Germinal center (tissue), 1 donor: ENCODE measurements around the gene MRM2.

ENCODE experiments used
- DNase-seq: peaks from one replicate; pipeline ENCODE4 v3.0.0; 2012; ENCODE audit warnings: mixed read lengths, low spot score

The MRM2 gene

DNA sequence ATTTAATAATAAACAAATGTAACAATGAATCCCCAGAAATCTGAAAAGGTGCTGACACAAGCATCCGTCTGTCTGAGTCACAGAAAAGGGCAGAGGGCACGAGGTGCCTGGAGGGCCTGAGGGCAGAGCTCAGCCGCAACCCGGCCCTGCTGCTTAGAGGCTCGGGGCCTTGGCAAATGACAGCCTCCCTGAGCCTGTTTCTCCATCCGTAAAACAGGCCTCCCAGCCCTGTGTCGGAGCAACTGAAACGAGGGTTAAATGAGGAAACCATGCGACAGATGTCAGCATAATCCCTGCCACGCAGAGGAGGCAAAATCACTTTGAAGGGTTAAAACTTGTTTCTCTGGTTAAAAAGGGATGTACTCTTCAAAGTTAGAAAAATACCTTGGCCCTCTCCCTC, 24.9 kb upstream of the MRM2 start:
- no peak for DNase-seq

DNA sequence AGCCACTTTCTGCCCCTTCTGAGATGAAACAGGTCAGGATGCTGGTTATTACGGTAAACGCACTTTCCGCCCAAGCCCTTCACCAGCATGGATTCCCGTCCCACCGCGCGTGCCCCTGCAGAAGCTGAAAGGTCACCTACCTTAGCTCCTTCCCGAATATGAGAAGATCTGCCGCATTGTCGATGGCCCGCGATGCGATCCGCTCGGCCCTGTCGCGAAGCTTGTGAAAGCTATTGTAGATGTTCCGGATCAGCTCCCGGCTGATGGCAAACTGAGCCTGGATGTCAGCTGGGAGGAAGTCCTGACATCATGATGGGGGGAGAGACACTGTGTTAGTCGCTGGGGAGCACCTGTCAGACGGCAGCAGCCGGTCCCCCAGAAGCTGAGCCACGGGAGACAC, 22.2 kb upstream of the MRM2 start:
- DNase-seq = no peak

DNA sequence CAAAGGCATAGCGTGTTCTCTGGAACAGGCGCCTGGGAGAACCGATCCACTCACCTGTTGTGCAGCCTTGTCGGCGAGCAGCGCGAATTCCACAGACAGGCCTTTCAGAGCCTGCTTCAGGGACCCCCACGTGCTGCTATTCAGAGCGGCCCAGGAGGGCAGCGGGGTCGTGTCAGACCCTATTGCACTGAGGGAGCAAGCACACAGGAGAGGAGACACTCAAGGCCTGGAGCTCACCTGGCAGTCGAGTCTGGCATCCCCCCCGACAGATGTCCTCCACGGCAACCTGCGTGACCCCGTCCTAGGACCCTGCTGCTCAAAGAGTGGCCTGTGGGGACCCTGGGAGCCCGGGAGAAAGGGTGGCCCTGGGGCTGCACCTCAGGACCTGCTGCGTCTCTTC, 21.2 kb upstream of the MRM2 start:
- no peak for DNase-seq

DNA sequence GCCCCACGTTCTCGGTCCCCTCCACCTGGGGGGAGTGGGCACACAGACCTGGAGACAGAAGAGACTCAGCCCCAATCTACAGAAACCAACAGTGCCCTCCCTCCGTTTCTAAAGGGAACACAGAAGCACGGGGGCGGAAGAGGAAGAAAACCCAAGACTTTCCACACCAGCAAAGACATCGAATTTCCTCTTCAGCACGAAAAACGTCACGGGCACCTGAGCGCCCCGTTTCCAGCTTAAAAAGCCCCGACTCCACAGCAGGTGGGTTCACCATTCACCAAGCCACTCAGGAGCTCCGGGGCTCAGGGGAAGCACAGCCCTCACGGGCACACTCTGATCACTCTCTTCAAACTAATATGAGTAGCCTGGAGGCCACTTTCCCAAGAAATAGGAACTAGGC, 19.6 kb upstream of the MRM2 start:
- DNase-seq = peak; percentile 84

DNA sequence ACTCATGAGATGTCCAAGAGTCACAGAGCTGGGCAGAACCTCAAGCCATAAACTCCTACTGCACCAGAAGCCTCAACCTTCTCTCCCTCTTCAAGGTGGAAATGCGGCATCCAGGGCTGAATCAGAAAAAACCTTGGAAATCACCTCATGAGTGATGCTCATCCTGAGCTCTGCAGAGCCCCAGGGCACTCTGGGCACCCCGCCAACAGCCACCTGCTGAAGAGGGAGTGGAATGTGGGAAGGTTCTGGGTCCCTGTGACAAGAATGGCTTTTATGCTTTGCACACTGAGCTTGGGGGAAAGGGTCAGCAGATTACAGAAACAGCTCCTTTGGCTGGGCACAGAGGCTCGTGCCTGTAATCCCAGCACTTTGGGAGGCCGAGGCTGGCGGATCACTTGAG, 18.8 kb upstream of the MRM2 start:
- DNase-seq = no peak

DNA sequence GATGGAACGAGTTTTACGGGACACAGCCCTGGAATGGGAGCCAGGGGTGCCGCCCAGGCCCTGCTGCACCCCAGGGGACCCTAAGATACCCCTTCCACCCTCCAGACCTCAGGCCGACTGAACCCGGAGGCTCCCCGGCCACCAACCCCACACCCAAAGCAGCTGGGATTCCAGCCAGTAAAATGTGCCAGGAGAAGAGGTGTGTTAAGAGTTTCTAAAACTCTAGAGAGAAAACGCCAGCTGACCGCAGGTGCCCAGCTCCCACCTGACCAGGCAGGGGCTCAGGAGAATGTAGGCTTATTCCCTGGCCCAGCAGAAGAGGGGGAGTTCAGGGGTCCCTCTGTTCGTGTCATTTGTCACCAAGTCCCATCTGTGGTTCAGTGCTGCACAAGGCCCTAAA, 17.5 kb upstream of the MRM2 start:
- no peak for DNase-seq

DNA sequence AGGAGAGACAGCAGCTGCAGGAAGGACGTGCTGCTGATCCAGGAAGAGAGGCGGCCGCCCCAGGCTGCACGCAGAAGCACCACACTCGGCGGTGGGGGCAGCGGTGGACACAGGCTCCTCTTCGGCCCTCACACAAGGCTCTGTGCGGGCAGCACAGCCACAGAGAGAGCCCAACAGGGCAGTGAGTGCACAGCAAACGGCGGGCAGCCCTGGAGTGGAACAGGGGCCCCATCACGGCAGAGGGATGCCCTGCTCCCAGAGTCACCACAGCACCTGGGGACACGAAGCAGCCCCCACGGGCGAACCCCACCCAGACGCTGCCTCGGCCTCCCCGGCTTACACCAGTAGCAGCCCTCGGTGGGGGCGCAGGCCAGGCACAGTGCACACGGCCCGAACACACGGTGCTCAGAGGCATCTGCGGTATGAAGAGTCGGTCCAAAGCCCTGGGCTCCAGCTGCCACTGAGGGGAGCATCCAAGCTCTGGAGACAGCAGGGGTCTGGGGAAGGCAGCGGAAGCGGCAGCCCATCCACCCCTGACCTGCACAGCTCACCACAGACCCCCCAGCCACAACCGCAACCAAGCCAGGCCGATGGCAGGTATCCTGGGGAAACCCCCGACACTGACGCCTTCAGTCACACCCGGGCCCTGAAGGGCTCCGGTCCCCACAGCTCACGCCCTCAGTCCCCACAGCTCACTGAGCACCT, 16.8 kb upstream of the MRM2 start:
- DNase-seq = peak; percentile 77

DNA sequence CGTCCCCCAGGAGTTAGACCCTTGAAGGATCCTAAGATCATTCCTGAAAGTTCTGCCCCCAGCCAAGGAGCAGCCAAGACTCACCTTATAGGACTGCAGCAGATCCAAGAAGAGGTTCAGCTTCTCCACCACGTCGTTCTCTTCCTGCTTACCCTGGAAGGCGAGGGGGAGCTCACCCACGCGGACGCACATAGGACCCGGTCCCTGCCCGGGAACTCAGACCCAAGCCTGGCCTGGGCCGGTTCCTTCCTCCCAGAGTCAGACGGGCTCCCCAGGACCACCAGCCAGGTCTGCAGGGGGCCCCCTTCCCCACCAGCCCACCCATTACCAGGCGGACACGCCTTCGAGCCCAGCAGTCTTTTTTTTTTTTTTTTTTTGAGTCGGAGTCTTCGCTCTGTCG, 15.6 kb upstream of the MRM2 start:
- DNase-seq = no peak

DNA sequence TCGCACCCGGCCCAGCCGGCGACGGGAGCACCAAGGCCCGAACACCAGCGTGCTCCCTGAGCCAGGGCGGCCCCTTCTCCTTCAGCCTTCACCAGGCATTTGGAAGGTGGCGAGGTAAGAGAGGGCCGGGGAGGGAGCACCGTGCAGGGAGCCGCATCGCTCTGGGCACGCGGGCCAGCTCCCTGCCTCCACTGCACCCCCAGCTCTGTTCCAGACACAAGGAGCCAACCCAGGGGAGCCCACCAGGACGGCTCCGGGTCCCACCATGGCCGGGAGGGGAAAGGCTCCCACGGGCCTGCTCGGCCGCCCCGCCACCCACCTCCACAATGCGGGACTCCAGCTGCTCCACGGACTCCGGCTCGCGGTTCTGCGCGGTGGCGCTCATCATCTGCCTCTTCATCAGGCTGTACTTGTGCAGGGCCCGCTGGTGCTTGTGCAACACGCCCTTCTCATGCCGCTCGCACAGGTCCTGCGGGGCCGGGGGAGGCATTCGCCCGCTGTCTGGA, 15.1 kb upstream of the MRM2 start:
- DNase-seq = no peak

DNA sequence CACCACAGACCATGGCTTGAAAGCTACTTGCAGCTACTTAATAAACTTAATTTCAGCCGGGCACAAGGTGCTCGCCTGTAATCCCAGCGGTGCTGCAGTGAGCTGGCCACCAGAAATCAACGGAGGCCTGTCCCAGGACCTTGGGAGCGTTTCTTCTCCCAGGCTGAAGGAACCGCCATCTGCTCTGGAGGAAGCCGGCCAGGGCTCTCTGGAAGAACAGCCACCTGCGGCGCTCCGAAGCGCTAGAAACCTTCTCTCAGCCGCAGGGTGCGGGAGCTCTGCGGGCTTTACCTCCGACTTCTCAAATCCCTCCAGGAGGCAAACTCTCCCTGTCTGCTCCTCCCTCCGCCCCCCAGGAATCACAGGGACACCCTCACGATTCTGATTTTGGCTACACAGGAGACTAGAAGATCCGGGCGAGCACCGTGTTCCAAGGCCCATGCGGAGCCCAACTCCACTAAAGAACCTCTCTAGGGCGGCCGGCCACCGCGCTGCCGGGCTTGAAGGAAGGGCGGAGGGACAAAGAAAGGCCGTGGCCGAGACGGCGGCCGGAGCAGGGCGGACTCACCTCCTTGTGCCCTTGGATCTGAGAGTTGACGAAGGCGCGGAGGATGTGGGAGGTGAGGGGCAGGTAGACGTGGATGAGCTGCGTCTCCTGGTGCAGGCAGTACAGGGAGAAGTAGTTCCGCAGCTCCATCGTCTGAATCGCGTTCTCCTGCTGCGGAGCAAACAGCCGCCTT, 14.5 kb upstream of the MRM2 start:
- DNase-seq = no peak

DNA sequence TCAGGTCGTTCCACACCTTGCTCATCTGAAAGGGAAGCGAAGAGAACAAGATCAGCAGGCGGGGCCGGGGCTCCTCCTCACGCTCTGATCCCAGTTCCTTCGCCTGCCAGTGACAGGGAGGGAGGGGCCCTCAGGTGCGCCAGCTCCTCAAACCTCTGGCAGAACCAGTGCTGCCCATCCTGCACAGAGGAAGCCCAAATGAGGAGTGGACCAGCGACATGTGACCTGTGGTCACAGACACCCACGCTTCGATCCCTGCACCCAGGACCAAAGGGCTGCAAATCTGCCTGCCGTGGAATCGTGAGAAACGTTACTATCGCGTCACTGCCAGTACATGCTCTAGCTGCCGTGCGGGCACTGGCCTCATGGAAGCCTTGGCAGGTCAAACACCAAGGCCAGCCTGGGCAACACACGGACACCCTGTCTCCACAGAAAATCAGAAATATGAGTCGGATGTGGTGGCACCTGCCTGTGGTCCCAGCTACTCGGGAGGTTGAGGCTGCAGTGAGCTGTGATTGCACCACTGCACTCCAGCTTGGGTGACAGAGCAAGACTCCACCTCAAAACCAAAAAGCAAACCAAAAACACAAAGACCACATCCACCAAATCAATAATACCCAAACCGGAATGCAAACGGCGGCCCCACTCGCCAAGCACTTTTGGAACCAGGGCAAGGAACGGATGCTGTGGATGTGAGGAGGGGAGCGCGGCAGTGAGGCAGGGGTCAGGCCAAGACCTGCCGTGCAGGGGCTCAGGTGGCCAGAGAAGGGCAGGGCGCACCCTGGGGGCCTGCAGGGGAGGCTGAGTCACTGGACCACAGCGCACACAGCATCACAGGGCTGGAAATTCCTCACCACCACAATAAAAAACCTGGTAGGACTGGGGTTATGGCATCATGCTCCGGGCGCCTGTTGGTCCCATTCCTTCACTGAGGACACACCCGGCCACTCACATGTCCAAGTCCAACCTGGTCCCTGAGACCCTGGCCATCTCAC, 13.4 kb upstream of the MRM2 start:
- DNase-seq = no peak

DNA sequence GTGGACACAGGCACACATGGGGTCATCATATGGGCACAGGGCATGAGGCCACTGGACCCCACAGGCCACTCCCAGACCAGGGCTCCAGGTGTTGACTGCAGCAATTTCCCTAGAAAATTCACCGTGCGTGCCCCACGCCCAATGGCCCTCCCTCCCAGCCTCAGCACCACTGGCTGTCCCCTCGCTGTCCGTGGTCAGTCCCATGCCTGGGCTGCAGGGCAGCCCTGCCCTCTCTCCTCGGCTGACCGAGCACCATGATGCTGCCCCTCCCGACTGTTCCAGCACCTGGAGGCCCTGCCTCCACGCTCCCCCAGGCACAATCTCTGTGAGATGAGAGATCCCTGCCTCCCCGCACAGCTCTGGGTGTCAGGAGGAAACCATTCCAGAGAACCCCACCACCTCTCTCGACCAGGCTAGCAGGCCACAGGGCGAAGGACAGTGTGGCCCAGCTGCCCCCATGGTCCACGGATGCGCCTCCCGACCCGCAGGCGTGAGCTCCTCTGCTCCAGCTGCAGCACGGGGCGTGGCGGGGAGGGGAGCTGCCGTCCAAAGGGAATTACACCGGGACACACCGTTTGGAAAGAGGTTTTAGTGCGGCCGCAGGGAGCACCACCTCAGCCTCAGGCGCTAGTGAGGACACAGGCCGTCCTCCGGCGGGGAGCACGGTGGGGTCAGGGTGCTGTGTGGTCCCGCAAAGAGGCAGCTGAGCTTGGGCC, 12.6 kb upstream of the MRM2 start:
- DNase-seq = no peak

DNA sequence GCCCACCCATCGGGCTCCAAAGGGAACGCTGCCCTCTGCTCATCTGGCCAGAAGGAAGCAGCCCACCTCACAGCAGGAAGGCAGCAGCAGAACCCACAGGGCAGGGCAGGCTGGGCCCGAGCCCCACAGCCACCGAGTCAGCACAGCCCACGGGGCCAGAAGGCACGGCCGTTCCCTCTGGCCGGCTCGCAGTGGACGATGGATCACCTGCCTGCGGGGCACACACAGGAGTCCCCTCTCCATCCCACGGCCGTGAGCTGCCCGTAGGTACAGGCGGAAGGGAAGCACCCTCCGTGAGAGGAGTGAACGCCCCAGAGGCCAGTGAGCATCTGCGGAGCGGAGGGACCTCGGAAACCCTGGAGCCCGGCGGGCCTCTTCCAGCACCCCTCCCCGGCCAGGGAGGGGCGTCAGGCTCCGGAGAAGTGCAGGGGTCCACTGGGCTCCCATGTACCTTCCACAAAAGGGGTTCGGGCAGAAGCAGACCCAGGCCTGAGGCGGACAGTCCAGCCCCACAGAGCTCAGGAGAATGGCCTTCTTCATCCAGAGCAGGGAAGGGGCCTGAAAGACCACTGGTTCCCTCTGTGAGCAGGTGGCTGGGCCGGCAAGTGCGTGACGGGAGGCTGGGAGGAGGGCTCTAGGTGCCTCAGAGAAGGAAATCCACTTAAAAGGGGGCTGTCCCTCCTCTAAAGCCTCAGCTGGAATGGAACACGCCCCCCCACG, 11.7 kb upstream of the MRM2 start:
- DNase-seq = no peak

DNA sequence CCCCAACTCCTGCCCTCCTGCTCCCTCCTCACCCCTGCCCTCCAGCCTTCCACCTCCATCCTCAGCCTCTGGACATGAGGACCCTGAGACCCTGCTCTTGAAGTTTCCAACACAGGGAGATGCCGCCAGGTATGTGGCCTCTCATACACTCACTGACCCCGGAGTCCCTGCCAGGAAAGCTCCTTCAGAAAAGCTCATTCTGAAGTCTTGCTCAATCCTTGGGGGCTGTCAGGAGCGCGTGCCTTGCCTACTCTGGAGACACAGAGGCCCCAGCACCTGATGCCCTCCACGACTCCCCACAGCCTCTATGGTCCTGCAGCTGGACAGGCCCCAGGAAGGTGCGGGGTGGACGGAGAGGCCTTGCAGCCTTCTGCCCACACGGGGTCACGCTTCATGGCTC, 11.0 kb upstream of the MRM2 start:
- no peak for DNase-seq

DNA sequence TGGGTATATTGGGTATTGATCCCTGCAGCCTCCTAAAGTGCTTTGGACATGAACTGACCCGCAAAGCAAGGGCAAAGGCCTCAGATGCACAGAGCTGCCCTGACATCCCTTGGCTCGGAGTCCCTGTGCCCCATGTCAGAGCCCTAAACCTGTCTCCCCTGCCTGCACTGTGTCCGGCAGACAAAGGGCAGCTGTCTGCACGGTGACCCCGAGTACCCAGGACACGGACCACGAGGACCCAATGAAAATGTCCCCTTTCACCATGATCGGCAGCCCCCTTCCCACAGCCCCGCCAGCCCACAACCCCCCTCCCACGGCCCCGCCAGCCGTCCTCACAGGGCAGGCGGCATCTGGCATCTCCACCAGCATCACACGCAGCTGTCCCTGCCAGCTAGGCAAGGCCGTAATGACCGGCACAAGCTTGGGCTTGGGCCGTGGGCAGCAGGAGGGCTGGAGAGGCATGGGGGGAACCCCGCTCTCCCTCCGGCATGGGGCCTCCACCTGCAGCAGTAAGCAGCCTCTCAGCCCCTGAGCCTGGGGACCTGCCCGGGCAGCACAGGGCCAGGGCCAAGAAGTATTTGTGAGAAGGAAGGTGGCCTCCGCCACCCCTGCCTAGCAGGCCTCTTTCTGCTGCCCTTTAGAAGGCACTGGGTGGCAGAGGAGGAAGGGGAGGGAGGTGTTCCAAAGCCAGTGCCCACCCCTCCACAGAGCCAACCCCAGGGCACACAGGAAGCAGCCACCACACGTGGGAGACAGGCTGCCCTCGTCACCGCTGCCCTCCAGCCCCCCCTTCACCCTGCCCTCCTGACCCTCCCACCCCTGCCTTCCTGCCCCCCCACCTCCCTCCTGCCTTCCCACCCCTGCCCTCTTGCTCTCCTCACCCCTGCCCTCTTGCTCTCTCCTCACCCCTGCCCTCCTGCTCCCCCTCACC, 10.1 kb upstream of the MRM2 start:
- DNase-seq = no peak

DNA sequence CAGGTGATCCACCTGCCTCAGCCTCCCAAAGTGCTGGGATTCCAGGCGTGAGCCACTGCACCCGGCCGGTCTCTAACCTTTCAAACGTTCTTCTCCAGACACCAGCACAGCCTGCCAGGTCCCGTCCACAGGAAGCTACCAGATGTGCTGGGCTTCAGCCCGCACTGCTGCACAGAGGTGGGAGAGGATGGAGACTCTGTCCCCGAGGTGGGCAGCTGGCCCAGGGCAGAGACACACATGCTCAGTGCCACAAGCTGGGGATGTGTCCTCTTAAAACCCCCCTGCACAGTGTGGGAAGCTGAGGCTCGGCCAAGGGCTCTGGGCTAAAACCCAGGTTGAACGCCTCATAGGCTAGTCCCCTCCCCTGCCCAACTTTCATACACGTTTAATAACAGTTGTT, 9.4 kb upstream of the MRM2 start:
- no peak for DNase-seq

DNA sequence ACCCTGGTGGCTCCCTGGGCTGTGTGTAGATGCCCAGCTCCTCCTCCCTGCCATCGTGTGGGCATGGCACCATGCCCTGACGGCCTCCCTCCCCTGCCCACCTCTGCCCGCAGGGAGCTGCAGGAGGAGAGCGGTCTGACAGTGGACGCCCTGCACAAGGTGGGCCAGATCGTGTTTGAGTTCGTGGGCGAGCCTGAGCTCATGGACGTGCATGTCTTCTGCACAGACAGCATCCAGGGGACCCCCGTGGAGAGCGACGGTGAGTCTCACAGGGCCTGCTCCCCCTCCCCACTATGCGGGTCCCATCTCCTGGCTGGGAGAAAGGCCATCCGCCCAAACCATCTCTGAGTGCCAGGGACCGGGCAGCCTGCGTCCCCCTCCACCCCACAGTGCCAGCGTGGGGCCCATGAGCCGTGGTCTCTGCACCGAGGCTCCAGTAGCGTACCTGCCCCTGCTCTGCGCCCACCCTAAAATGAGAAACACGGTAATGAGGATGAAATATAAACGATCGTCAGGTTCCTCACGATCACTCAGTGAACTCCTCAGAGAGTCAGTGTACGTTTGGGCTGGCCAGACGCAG, 7.8 kb upstream of the MRM2 start:
- DNase-seq = no peak

DNA sequence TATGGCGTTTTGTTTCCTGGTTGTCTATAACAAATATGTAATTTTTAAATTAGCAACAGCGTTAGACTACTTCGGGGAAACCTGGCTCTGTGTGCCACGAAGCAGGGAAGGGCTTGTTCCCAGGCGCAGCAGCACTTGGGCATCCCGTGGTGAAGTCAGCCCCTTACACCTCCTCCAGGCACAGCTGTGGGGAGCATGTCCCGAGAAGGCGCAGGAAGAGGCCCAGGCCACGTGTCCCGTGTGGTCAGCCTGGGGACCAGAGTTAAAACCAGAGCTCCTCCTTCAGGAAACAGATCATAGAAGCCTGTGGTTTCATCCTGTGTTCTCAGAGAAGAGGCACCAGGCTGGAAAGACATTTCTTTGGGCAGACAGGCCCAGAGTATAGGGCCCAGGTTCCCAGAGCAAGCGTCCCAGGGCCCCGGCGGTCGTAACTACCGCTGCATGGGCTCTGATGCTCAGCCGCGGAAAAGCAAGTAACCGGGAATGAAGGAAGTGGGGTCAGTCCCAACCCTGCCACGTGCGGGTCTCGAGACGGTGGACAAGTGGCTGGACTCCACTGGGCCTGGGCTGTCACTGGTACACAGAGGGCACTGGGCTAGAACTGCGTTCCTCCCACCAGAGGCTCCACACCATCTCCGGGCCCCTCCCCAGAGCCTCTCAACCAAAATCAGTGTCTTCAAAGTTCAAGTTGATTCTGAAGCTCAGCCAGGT, 7.1 kb upstream of the MRM2 start:
- DNase-seq = no peak
